Activated CD4-positive, alpha-beta T cell treated with anti-CD3 and anti-CD28 coated beads for 4 hours (primary cell): ENCODE measurements around the gene CDH4.

ENCODE experiments used
- DNase-seq, 2 donors: peaks; one replicate each; pipeline ENCODE4 v3.0.0-alpha.2; 2020

Gene CDH4

DNA sequence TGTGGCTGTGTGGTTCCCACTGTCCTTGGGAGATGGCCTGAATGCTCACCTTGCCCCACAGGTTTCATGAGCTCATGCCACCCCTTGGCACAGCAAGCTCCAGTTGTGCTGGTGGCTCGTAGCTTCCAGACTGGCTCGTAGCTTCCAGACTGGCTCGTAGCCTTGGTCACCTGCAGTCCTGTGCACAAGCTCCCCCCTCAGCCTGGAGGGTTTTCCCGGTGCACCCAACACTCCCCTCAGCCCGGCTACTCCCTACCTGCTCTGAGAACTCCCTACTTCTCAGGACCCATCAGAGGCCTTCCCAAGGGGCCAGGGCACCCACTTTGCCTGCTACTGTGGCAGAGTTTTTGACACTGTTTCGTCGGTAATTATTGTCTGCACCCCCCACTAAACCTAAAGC, 528.0 kb downstream of the CDH4 start:
- no peak for DNase-seq

DNA sequence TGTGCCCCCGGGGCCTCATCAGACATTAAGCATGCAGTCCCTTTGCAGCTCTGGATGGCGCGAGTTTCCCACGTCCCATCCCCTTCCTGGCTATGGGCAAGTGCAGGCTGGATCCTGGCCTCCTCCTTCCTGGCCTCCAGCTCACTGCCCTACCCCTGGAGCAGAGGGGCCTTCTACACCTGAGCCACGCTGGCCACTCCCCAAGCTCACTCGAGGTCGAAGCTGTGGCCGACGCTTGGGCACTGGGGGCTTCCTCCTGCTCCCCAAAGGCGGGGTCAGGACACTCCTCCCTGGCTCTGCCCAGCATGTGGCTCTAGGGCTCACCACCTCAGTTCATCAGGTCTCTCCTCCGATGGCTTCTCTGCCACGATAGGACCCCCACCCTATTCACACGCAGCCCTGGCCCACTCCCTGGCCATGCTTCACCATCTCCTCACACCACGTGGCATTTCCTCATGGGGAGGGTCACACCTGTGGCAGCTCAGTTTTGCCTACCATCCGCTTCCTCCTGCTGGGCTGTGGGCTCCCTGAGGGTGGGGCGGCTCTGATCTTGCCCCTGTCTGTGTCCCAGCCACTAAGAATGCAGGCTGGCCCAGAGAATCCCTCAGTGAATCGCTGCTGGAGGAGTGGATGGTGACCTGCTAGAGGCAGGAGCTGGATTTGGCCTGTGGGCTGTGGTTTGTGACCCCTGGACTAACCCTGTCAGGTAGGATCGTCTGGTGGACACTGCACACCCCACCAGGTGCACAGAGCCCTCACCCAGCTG, 532.9 kb downstream of the CDH4 start:
- DNase-seq: no peak

DNA sequence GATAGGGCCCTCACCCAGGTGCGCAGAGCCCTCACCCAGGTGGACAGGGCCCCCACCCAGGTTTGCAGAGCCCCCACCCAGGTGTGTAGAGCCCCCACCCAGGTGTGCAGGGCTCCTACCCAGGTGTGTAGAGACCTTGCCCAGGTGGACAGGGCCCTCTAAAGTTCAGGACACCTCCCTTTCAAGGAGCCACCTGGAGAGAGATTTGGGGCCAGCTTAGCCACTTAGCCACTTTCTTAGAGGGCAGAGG, 533.4 kb downstream of the CDH4 start:
- DNase-seq: no peak

GRCh38 chr20:61786230-61786629, 534.2 kb downstream of the CDH4 start:
- no peak for DNase-seq

DNA sequence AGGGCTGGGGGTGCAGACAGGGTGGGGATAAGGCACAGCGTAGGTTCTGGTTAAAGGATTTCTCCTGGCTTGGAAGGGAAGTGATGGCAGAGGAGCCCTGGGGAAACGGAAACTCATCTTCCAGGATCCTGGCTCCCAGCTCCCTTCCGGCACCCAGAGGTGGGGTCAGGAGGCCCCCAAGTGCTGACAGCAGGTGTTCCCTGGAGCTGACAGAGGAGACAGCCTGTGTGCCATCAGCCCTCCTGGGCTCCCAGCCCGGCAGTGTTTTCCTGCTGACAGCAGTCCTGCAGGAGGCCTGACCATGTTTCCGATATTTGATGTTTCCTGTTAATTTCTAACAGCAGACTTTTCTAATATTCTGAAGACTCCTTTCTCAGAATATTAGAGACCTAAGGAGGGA, 536.3 kb downstream of the CDH4 start:
- DNase-seq: no peak

GRCh38 chr20:61789329-61789728, 537.3 kb downstream of the CDH4 start:
- DNase-seq: no peak

- no peak for DNase-seq
These were observed 538.2 kb downstream of the CDH4 start for GRCh38 chr20:61790116-61790827.

- no peak for DNase-seq
These were observed 539.9 kb downstream of the CDH4 start for GRCh38 chr20:61791995-61792394.

DNA sequence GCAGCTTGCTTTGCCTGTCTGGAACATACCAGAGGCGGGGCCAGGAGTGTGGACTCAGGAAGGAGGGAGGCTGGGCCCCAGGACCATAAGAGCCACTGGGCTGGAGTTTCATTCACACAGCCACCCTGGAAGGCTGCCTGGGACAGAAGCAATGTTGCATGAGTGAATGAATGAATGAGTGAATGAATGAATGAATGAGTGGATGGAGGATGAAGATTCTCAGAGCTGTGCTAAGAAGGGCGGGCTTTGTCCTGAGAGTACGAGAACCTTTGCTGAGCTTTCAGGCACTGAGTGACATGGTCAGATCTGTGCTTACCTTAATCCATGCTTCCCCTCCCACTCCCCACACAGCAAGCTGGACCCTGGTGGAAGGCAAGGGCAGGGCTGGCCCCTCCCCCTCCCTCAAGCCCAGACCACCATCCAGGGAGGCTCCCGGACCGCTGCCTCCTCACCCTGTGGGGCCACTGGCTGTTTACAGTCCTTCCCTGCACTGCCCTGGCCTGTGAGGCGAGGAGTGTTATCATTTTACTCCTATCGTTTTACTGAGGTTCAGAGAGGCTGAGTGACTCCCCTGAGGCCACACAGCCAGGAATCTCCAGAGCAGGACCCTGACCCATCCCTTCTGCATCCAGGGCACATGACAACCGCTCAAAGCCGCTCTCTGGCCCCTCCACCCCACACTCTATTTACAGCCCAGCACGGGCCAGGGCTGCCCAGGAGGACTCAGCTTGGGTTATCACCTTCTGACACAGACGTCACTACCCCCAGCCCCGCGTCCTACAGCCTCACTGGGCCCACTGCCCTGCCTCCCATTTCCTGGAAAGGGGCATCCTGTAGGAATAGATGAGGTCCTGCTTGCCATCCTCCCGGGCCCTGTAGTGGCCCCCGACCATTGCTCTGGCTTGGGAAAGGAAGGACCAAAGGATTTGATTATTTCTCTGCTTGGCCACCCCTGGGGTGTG, 543.9 kb downstream of the CDH4 start:
- DNase-seq: no peak

GRCh38 chr20:61796738-61797137, 544.7 kb downstream of the CDH4 start:
- DNase-seq: no peak

GRCh38 chr20:61797200-61797599, 545.1 kb downstream of the CDH4 start:
- DNase-seq: no peak

- DNase-seq: no peak
These were observed 545.9 kb downstream of the CDH4 start for GRCh38 chr20:61797971-61798411.

DNA sequence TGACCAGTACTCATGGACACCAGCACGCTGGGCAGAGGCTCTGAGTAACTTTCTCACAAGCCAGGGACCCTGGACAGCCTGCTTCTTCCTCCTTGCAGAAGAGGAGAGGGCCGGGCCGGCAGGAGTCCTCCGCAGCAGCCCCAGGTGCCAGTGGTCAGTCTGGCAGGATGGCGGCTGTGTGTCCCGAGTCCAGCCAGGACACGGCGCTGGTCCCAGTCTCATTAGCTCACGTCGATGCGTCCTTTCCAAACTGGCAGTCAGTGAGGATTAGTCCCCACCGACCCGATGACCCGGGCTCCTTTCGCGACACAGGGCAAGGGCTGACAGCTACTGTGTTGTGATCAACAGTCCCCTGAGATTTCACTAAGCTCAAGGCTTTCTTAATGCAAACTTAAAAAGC, 546.6 kb downstream of the CDH4 start:
- no peak for DNase-seq

GRCh38 chr20:61799394-61799923, 547.4 kb downstream of the CDH4 start:
- no peak for DNase-seq

GRCh38 chr20:61799928-61800327, 547.9 kb downstream of the CDH4 start:
- no peak for DNase-seq

DNA sequence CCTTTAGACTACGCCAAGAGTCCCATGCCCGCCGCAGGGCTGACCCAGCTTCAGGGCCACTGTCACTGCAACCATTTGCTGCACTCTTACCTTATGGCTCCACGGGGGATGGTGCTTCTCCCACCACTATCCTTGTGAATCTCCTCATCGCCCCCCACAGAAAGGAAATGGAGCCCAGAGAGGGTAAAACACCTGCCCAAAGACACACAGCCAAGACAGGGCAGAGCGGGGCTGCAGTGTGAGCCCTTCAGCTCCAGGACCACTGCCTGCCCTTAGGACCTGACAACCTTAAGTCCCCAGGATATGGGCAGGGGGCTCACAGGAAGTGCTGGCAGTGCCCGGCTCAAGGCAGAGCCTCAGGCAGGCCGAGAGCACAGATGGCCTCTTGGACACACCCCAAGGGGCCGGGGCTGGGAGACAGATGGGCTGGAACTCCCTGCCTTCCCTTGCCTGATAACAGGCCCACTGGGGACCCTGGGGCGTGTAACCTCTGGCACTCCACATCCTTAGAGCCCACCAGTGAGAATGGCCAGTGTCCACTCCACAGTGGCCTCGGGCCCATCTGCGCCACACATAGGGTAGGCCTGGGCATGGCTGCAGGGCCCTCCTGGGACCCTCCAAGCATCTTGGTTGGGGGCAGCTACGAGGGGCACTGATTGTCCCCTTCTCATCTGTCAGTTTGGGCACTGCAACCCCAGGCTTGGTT, 548.5 kb downstream of the CDH4 start:
- no peak for DNase-seq

DNA sequence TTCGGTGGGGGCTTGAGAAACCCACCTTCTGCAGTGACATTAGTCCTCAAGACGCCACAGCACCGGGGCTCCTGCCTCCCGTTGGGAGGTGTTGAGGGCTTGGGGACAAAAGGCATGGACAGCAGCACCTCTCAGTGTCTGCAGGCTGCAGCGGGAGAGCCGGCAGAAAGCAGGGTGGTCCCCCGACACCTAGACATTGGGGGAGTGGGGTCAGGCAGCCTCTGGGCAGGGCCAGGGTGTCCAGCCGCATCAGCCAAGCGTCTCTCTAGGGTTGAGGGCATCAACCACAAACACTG, 549.0 kb downstream of the CDH4 start:
- DNase-seq: no peak

- DNase-seq: no peak
These were observed 549.4 kb downstream of the CDH4 start for GRCh38 chr20:61801428-61801827.

GRCh38 chr20:61801857-61802442, 549.9 kb downstream of the CDH4 start:
- no peak for DNase-seq

DNA sequence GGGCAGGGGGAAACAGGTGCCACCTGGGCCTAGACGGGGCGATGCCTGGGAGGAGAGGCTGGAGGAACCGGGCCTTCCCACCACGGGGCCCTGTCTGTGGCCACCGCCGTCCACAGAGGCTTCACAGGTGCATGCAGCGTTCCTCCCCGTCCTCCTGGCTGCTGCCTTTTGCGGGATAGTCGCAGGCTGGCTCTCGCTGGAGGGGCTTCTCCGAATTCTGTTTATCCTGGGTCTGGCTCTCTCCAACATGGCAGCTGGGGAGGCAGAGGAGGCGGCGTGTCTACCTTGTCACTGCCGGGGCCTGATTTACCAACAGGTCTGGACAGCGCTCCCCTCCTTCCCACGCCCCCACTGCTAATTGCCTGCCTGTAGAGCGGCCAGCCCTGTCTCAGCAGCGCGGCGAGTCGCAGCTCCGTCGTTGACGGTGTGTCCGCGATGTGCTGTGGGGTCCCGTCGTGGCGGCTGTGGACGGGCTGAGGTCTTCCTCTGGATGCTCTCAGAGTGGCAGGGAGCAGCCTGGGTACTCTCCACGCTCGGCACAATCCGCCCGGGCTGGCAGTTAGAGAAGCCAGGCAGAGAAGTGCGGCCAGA, 550.8 kb downstream of the CDH4 start:
- DNase-seq: no peak

GRCh38 chr20:61803416-61803914, 551.4 kb downstream of the CDH4 start:
- DNase-seq: no peak
